Activated CD4-positive, alpha-beta T cell treated with anti-CD3 and anti-CD28 coated beads for 24 hours (primary cell): ENCODE results near the gene PPP2R5C.

Experiments used
- DNase-seq, 2 donors: peaks; one replicate each; pipeline ENCODE4 v3.0.0-alpha.2; 2020; ENCODE audit warnings: low read depth in 2 of 2

The PPP2R5C gene

GRCh38 chr14:101884934-101885576 lies 123.5 kb downstream of the PPP2R5C start:
- DNase-seq = no peak

- no peak for DNase-seq
These were observed 125.7 kb downstream of the PPP2R5C start for GRCh38 chr14:101887219-101887618.

- no peak for DNase-seq
These were observed 126.7 kb downstream of the PPP2R5C start for GRCh38 chr14:101888182-101888581.

- DNase-seq = no peak
These were observed 127.9 kb downstream of the PPP2R5C start for GRCh38 chr14:101889366-101889765.

GRCh38 chr14:101889898-101890297 lies 128.4 kb downstream of the PPP2R5C start:
- DNase-seq = no peak

GRCh38 chr14:101891471-101891870 lies 130.0 kb downstream of the PPP2R5C start:
- DNase-seq = no peak

GRCh38 chr14:101893759-101894158 lies 132.2 kb downstream of the PPP2R5C start:
- no peak for DNase-seq

- no peak for DNase-seq
These were observed 133.0 kb downstream of the PPP2R5C start for GRCh38 chr14:101894365-101895081.

GRCh38 chr14:101895256-101895655 lies 133.7 kb downstream of the PPP2R5C start:
- no peak for DNase-seq

GRCh38 chr14:101897326-101897725 lies 135.8 kb downstream of the PPP2R5C start:
- DNase-seq = no peak

- no peak for DNase-seq
These were observed 136.9 kb downstream of the PPP2R5C start for GRCh38 chr14:101898416-101898815.

GRCh38 chr14:101899263-101899662 lies 137.8 kb downstream of the PPP2R5C start:
- no peak for DNase-seq

- no peak for DNase-seq
These were observed 138.7 kb downstream of the PPP2R5C start for GRCh38 chr14:101900253-101900652.

GRCh38 chr14:101903111-101903561 lies 141.6 kb downstream of the PPP2R5C start:
- DNase-seq = no peak

GRCh38 chr14:101905614-101906013 lies 144.1 kb downstream of the PPP2R5C start:
- no peak for DNase-seq

GRCh38 chr14:101906645-101907044 lies 145.1 kb downstream of the PPP2R5C start:
- DNase-seq = no peak

- DNase-seq = no peak
These were observed 146.1 kb downstream of the PPP2R5C start for GRCh38 chr14:101907619-101908018.

GRCh38 chr14:101908795-101909194 lies 147.3 kb downstream of the PPP2R5C start:
- no peak for DNase-seq

GRCh38 chr14:101909371-101910096 lies 148.0 kb downstream of the PPP2R5C start:
- DNase-seq = no peak

GRCh38 chr14:101912841-101913240 lies 151.3 kb downstream of the PPP2R5C start:
- DNase-seq = no peak

GRCh38 chr14:101914083-101914482 lies 152.6 kb downstream of the PPP2R5C start:
- no peak for DNase-seq
